H1 (cell line): Measurements from ENCODE around the gene RPS6KL1. TPM values are rescaled to one million over a fixed set of nuclear protein-coding genes. Genes with fewer than 3 reads are reported as not detected.

Experiments used
- CTCF ChIA-PET: fragments of 300-600 bp; sonication (Branson Sonifier 250); formaldehyde crosslinking; loops from one replicate; lab custom pipeline; 2021; ENCODE audit not compliant: partially characterized antibody; lab: Charles Lee
- POLR2A ChIA-PET: fragments of 300-600 bp; sonication (Branson Sonifier 250); formaldehyde crosslinking; loops from one replicate; lab custom pipeline; 2021; ENCODE audit warnings: inconsistent platforms; ENCODE audit not compliant: partially characterized antibody; lab: Charles Lee
- DNase-seq, 2 experiments: peaks; one replicate each; pipeline versions ENCODE4 v3.0.0 to v3.0.0-alpha.2; 2010 to 2022; ENCODE audit warnings: low spot score in 2 of 2, low read depth in 1 of 2, mixed read lengths in 1 of 2
- FAIRE-seq: peaks from 2 replicates; lab custom pipeline; 2011; peaks lifted over from hg19 to GRCh38; lab: Jason Lieb, UNC
- H2AFZ ChIP-seq: 2 replicates; pipeline ENCODE4 v1.8.1; 2012; ENCODE audit warnings: low read length, inconsistent platforms
- H2AK5ac ChIP-seq: 2 replicates; pipeline ENCODE4 v1.6.1; 2013; ENCODE audit warnings: low read depth, low read length
- H2BK120ac ChIP-seq: replicated peaks from 2 replicates; pipeline ENCODE3; 2013; ENCODE audit warnings: low read depth, low read length, inconsistent platforms
- H2BK12ac ChIP-seq: 2 replicates; pipeline ENCODE4 v1.6.1; 2013; ENCODE audit warnings: low read depth, low read length
- H2BK15ac ChIP-seq: 2 replicates; pipeline ENCODE4 v1.6.1; 2013; ENCODE audit warnings: low read length
- H2BK20ac ChIP-seq: 2 replicates; pipeline ENCODE4 v1.6.1; 2013; ENCODE audit warnings: low read length
- H2BK5ac ChIP-seq: 2 replicates; pipeline ENCODE4 v1.6.1; 2013; ENCODE audit warnings: low read depth, low read length
- H3K14ac ChIP-seq: 2 replicates; pipeline ENCODE4 v1.6.1; 2013; ENCODE audit warnings: inconsistent platforms; ENCODE audit not compliant: insufficient read length
- H3K18ac ChIP-seq: 2 replicates; pipeline ENCODE4 v1.6.1; 2013; ENCODE audit warnings: low read length; ENCODE audit errors: extremely low read depth
- H3K23ac ChIP-seq: 2 replicates; pipeline ENCODE4 v1.6.1; 2013; ENCODE audit warnings: inconsistent platforms; ENCODE audit not compliant: insufficient read length
- H3K23me2 ChIP-seq: 2 replicates; pipeline ENCODE4 v1.6.1; 2013; ENCODE audit warnings: low read depth, low read length
- H3K27ac ChIP-seq: 2 replicates; pipeline ENCODE4 v1.6.1; 2011; ENCODE audit warnings: low read depth, low read length, inconsistent platforms
- H3K27me3 ChIP-seq, 4 experiments: replicated peaks in 1 of 4; 1 replicate in 1 of 4; 2 replicates in 3 of 4; pipeline versions ENCODE4 v1.6.1 to v1.8.1; 2011 to 2013; ENCODE audit warnings: low read length in 3 of 4, mild to moderate bottlenecking in 3 of 4, inconsistent platforms in 2 of 4, mixed read lengths in 2 of 4, moderate library complexity in 1 of 4; ENCODE audit not compliant: control insufficient read depth in 3 of 4, insufficient read depth in 3 of 4; ENCODE audit errors: extremely low read depth in 1 of 4
- H3K36me3 ChIP-seq, 4 experiments: 2 replicates each; pipeline versions ENCODE4 v1.6.1 to v1.8.1; 2011 to 2013; ENCODE audit warnings: mild to moderate bottlenecking in 4 of 4, low read length in 3 of 4, moderate library complexity in 2 of 4, control low read depth in 1 of 4, inconsistent platforms in 1 of 4; ENCODE audit not compliant: insufficient read depth in 4 of 4, control insufficient read depth in 2 of 4
- H3K4ac ChIP-seq: replicated peaks from 2 replicates; pipeline ENCODE3; 2013; ENCODE audit warnings: low read length, low read depth, mixed read lengths, inconsistent platforms; ENCODE audit not compliant: insufficient read length
- H3K4me1 ChIP-seq, 4 experiments: replicated peaks in 1 of 4; 1 replicate in 1 of 4; 2 replicates in 3 of 4; pipeline versions ENCODE4 v1.6.1 to v1.8.1; 2011 to 2013; ENCODE audit warnings: low read length in 3 of 4, inconsistent platforms in 2 of 4, mixed read lengths in 1 of 4; ENCODE audit not compliant: insufficient read depth in 4 of 4, control insufficient read depth in 3 of 4
- H3K4me2 ChIP-seq, 2 experiments: 2 replicates each; pipeline versions ENCODE4 v1.6.1 to v1.8.1; 2011 to 2013; ENCODE audit warnings: low read depth in 2 of 2, low read length in 2 of 2, control low read depth in 1 of 2, inconsistent platforms in 1 of 2, mild to moderate bottlenecking in 1 of 2; ENCODE audit not compliant: insufficient read depth in 1 of 2
- H3K4me3 ChIP-seq, 4 experiments: fragments of 200-600, 300-600 bp in 1 of 4; sonication (generic), shearing (Covaris generic), sonication (Bioruptor Twin) in 1 of 4; 2 replicates each; pipeline versions ENCODE4 v1.5.1 to v1.8.1; 2011 to 2016; ENCODE audit warnings: low read length in 4 of 4, low read depth in 3 of 4, control low read depth in 2 of 4, inconsistent platforms in 2 of 4, mild to moderate bottlenecking in 2 of 4, mixed read lengths in 1 of 4, moderate library complexity in 1 of 4; ENCODE audit not compliant: insufficient read depth in 2 of 4; ENCODE audit errors: extremely low read depth in 1 of 4
- H3K56ac ChIP-seq: replicated peaks from 2 replicates; pipeline ENCODE3; 2013; ENCODE audit warnings: low read depth, mild to moderate bottlenecking, mixed read lengths, low read length, inconsistent platforms; ENCODE audit not compliant: insufficient read length
- H3K79me1 ChIP-seq: 2 replicates; pipeline ENCODE4 v1.6.1; 2013; ENCODE audit warnings: low read depth, low read length, control low read depth
- H3K79me2 ChIP-seq, 2 experiments: 2 replicates each; pipeline versions ENCODE4 v1.6.1 to v1.8.1; 2012 to 2013; ENCODE audit warnings: low read length in 2 of 2, mild to moderate bottlenecking in 2 of 2, inconsistent platforms in 1 of 2; ENCODE audit not compliant: insufficient read depth in 2 of 2, control insufficient read depth in 1 of 2
- H3K9ac ChIP-seq, 4 experiments: replicated peaks in 1 of 4; 1 replicate in 1 of 4; 2 replicates in 3 of 4; pipeline versions ENCODE4 v1.6.1 to v1.8.1; 2011 to 2013; ENCODE audit warnings: low read depth in 3 of 4, low read length in 3 of 4, control low read depth in 2 of 4, mild to moderate bottlenecking in 2 of 4, moderate library complexity in 2 of 4, inconsistent platforms in 1 of 4; ENCODE audit errors: extremely low read depth in 1 of 4
- H3K9me3 ChIP-seq, 2 experiments: 2 replicates each; pipeline versions ENCODE4 v1.6.1 to v1.8.1; 2012 to 2013; ENCODE audit warnings: mild to moderate bottlenecking in 2 of 2, moderate library complexity in 2 of 2, control low read depth in 1 of 2, inconsistent platforms in 1 of 2, low read depth in 1 of 2, low read length in 1 of 2, mixed read lengths in 1 of 2; ENCODE audit not compliant: insufficient read depth in 2 of 2
- H4K20me1 ChIP-seq, 2 experiments: replicated peaks in 1 of 2; 2 replicates each; pipeline versions ENCODE3 to v1.8.1; 2011 to 2013; ENCODE audit warnings: inconsistent platforms in 2 of 2, low read length in 2 of 2, mild to moderate bottlenecking in 1 of 2; ENCODE audit not compliant: insufficient read depth in 2 of 2, control insufficient read depth in 1 of 2
- H4K5ac ChIP-seq: 2 replicates; pipeline ENCODE4 v1.6.1; 2013; ENCODE audit warnings: low read length, low read depth, mixed read lengths, inconsistent platforms; ENCODE audit not compliant: insufficient read length
- H4K8ac ChIP-seq: 2 replicates; pipeline ENCODE4 v1.8.0; 2013; ENCODE audit warnings: mild to moderate bottlenecking, moderate library complexity, low read length, inconsistent platforms; ENCODE audit not compliant: insufficient read depth; ENCODE audit errors: extremely low read depth
- H4K91ac ChIP-seq: replicated peaks from 2 replicates; pipeline ENCODE3; 2013; ENCODE audit warnings: low read length, mixed read lengths, inconsistent platforms; ENCODE audit not compliant: insufficient read length
- ATF3 ChIP-seq: IDR thresholded peaks from 2 replicates; pipeline ENCODE4 v1.6.1; 2011; ENCODE audit warnings: low read depth, mild to moderate bottlenecking, low read length; ENCODE audit not compliant: insufficient read depth
- BRCA1 ChIP-seq: IDR thresholded peaks from 2 replicates; pipeline ENCODE4 v1.6.1; 2012; ENCODE audit warnings: low read depth, low read length, improper control_type of control experiment
- CEBPB ChIP-seq: IDR thresholded peaks from 2 replicates; pipeline ENCODE4 v1.6.1; 2012; ENCODE audit warnings: low read depth, low read length
- CTBP2 ChIP-seq: IDR thresholded peaks from 2 replicates; pipeline ENCODE4 v1.7.0; 2011; ENCODE audit warnings: borderline replicate concordance, mild to moderate bottlenecking, moderate library complexity, mixed read lengths, low read length; ENCODE audit not compliant: insufficient read depth, insufficient read length
- HDAC2 ChIP-seq, 2 experiments: fragments of 300-600 bp in 1 of 2; sonication (generic) in 1 of 2; IDR thresholded peaks; 2 replicates each; pipeline ENCODE4 v1.6.1; 2011 to 2012; ENCODE audit warnings: low read depth in 2 of 2, low read length in 2 of 2, mild to moderate bottlenecking in 2 of 2, moderate library complexity in 2 of 2, borderline replicate concordance in 1 of 2, inconsistent platforms in 1 of 2
- HDAC6 ChIP-seq: IDR thresholded peaks from one replicate; pipeline ENCODE4 v1.7.1; 2012; ENCODE audit warnings: low read depth, mild to moderate bottlenecking, inconsistent platforms, low read length, moderate library complexity
- JUN ChIP-seq: IDR thresholded peaks from 2 replicates; pipeline ENCODE4 v1.6.1; 2011; ENCODE audit warnings: low read depth, mild to moderate bottlenecking, improper control_type of control experiment, low read length
- KDM1A ChIP-seq: fragments of 200-600, 300-600 bp; sonication (generic); IDR thresholded peaks from 2 replicates; pipeline ENCODE4 v1.7.1; 2016; ENCODE audit warnings: mild to moderate bottlenecking, low read length, borderline replicate concordance
- NANOG ChIP-seq: IDR thresholded peaks from 2 replicates; pipeline ENCODE4 v1.6.1; 2011; ENCODE audit warnings: low read length, low read depth, mild to moderate bottlenecking, inconsistent platforms; ENCODE audit not compliant: insufficient read depth, poor library complexity, severe bottlenecking
- PHF8 ChIP-seq: fragments of 200-600 bp; sonication (generic); conservative IDR thresholded peaks from 2 replicates; pipeline ENCODE4 v1.7.1; 2012; ENCODE audit warnings: low read depth, mild to moderate bottlenecking, inconsistent platforms, low read length, moderate library complexity
- RNF2 ChIP-seq: fragments of 200-900, 300-1000 bp; sonication (generic); IDR thresholded peaks from 2 replicates; pipeline ENCODE4 v1.7.1; 2016; ENCODE audit warnings: borderline replicate concordance, low read depth, mild to moderate bottlenecking, antibody characterized with exemption, low read length; ENCODE audit not compliant: poor library complexity, severe bottlenecking; ENCODE audit errors: missing control alignments
- SIRT6 ChIP-seq: IDR thresholded peaks from one replicate; pipeline ENCODE4 v1.7.1; 2012; ENCODE audit warnings: low read length, inconsistent platforms
- TBP ChIP-seq: IDR thresholded peaks from 2 replicates; pipeline ENCODE4 v1.6.1; 2011; ENCODE audit warnings: low read depth, low read length, improper control_type of control experiment
- WGBS, 2 experiments: shearing (Covaris generic) in 1 of 2; methylation state at CpG; one replicate each; pipeline versions ENCODE4 v1.1.6 to v1.1.7; 2013 to 2015; ENCODE audit warnings: low lambda C conversion rate in 2 of 2, mixed read lengths in 2 of 2, inconsistent platforms in 1 of 2, low coverage in 1 of 2, missing lambda C conversion rate in 1 of 2; ENCODE audit not compliant: insufficient replicate concordance in 2 of 2, insufficient coverage in 1 of 2, insufficient read length in 1 of 2; ENCODE audit errors: extremely low coverage in 1 of 2, missing lambda C conversion rate in 1 of 2; 5-methylcytosine and 5-hydroxymethylcytosine counted together
- polyA plus RNA-seq, 7 experiments: library from polyadenylated mRNA; depleted of rRNA in 3 of 7; stranded (reverse) in 5 of 7; unstranded in 2 of 7; fragments of >200 nt in 5 of 7; fragments of 200-250 nt in 2 of 7; gene quantifications; 1 replicate in 5 of 7; 2 replicates in 1 of 7; 4 replicates in 1 of 7; pipeline versions ENCODE4 v1.2.1 to v1.2.3, GENCODE V29; 2011 to 2013; ENCODE audit warnings: missing spikeins in 2 of 7, mixed read lengths in 2 of 7
- total RNA-seq: library from RNA; stranded (reverse); fragmentation: NEBNext Ultra II Directional; extraction: Animal tissue kit (Norgen Biotek cat#: 25700); gene quantifications from 2 replicates; pipeline ENCODE4 v1.2.1, GENCODE V29; 2021

The RPS6KL1 gene
- total and polyA plus RNA-seq, 2 of the 8 experiments (the other 6 are each of a cell fraction or from before 2014, with no cell fraction given), result 9.8 to 13.8 TPM

- no peak overlapping the region for H3K18ac ChIP-seq
- no peak overlapping the region for H3K14ac ChIP-seq
- H3K4me3 ChIP-seq, result no peak overlapping the region
- no peaks in the 10 kb centered on the region for H3K23me2 ChIP-seq
- H2BK5ac ChIP-seq, result no peak overlapping the region
- peaks cover 0 to 3% of the 10 kb centered on the region in 2 experiments for H4K20me1 ChIP-seq
- no peaks in the 10 kb centered on the region for H3K79me1 ChIP-seq
- no peaks in the 10 kb centered on the region; a peak in 2 of 7 replicates for H3K4me1 ChIP-seq
- H4K8ac ChIP-seq, result no peak overlapping the region
- H3K27ac ChIP-seq, result no peak overlapping the region
- DNase-seq, result no peak
- no peak overlapping the region for H4K5ac ChIP-seq
- H3K79me2 ChIP-seq, result no peaks in the 10 kb centered on the region
- no peak overlapping the region for H3K4me2 ChIP-seq
- no peak overlapping the region for H2AFZ ChIP-seq
- ChIA-PET POLR2A (no interaction called here), CTCF (interaction anchor here (1.1 to 24.8 kb wide), 8 partner anchors 9 to 174 kb away, joined by 4 to 509 read pairs (median 8); partner anchors contain the start of gene RPS6KL1)
- H3K36me3 ChIP-seq, result no peaks in the 10 kb centered on the region
- H3K4ac ChIP-seq, result no peak overlapping the region
- no peaks in the 10 kb centered on the region for H3K27me3 ChIP-seq
- no peak overlapping the region for H3K56ac ChIP-seq
- no peaks in the 10 kb centered on the region for H3K9me3 ChIP-seq
- H2BK120ac ChIP-seq, result no peak overlapping the region
- H2BK20ac ChIP-seq, result no peak overlapping the region
- H4K91ac ChIP-seq, result no peak overlapping the region
- H3K9ac ChIP-seq, result no peak overlapping the region
- no peak for FAIRE-seq
- H2BK12ac ChIP-seq, result no peak overlapping the region
- no peak overlapping the region for H2BK15ac ChIP-seq
- H3K23ac ChIP-seq, result no peak overlapping the region
- no peak overlapping the region for H2AK5ac ChIP-seq
- 95% methylated on average over 10 of the region's 10 CpGs; no CpG with 5 or more reads in 1 of the 2 experiments for WGBS, 2 experiments
- TF ChIP-seq NANOG (no peak), CEBPB (no peak), ATF3 (no peak), BRCA1 (no peak), TBP (no peak), KDM1A (no peak), PHF8 (no peak), CTBP2 (no peak), HDAC2 (IDR thresholded peaks at IDR 0.05; ENCODE audit: borderline replicate concordance in 1 of 2, low read depth in 2 of 2, low read length in 2 of 2) (no peak), HDAC6 (no peak), RNF2 (no peak), SIRT6 (no peak), JUN (no peak)
These were observed 10.3 kb downstream of the RPS6KL1 start for GRCh38 chr14:74912801-74913200.
